ENCODE data around the gene BMP7.

DNA sequence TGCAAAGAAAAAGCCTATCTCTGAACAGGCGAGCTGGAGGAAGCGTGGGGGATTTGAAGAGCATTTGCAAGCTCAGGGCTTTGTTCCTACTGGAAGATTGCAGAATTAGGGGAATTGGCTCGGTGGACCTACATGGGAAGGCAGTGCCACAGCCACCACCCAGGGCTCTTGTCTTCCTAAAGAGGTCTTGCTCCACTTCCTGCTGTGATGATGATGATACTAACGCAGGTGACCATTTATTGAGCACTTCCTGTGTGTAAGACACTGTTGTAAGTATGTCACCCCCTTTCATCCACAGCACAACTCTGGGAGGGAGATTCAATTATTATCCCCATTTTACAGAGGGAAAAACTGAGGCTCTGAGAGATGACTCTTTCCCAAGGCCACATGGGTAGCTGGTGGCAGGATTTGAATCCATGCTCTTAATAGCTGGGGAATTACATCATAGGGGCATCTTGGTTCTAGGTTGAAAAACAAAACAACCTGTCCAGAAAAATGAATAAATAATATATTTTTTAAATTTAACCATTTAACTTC, 41.2 kb downstream of the BMP7 start:
- TF ChIP-seq RBBP5 (IDR thresholded peaks at IDR 0.05; ENCODE audit: borderline replicate concordance, low read depth, low read length) (no peak), EZH2 (IDR thresholded peaks at IDR 0.05; ENCODE audit: low read depth, low read length, severe bottlenecking) (no peak), EGR1 (IDR thresholded peaks at IDR 0.05; ENCODE audit: borderline replicate concordance, low read depth, low read length) (no peak), TAF1 (IDR thresholded peaks at IDR 0.05; ENCODE audit: low read depth, low read length) (no peak), PHF8 (conservative IDR thresholded peaks at IDR 0.05; ENCODE audit: low read depth, low read length) (no peak), NRF1 (IDR thresholded peaks at IDR 0.05; ENCODE audit: low read depth, low read length) (no peak), POLR2AphosphoS5 (IDR thresholded peaks at IDR 0.05; ENCODE audit: low read depth, low read length) (no peak), GTF2F1 (IDR thresholded peaks at IDR 0.05; ENCODE audit: borderline replicate concordance, low read depth, low read length) (no peak), KDM5A (IDR thresholded peaks at IDR 0.05; ENCODE audit: low read length) (no peak)
- TF ChIP-seq, protein P1, sequence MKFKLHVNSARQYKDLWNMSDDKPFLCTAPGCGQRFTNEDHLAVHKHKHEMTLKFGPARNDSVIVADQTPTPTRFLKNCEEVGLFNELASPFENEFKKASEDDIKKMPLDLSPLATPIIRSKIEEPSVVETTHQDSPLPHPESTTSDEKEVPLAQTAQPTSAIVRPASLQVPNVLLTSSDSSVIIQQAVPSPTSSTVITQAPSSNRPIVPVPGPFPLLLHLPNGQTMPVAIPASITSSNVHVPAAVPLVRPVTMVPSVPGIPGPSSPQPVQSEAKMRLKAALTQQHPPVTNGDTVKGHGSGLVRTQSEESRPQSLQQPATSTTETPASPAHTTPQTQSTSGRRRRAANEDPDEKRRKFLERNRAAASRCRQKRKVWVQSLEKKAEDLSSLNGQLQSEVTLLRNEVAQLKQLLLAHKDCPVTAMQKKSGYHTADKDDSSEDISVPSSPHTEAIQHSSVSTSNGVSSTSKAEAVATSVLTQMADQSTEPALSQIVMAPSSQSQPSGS (IDR thresholded peaks at IDR 0.05; ENCODE audit: low read length): no peak
- TF ChIP-seq, protein P2, sequence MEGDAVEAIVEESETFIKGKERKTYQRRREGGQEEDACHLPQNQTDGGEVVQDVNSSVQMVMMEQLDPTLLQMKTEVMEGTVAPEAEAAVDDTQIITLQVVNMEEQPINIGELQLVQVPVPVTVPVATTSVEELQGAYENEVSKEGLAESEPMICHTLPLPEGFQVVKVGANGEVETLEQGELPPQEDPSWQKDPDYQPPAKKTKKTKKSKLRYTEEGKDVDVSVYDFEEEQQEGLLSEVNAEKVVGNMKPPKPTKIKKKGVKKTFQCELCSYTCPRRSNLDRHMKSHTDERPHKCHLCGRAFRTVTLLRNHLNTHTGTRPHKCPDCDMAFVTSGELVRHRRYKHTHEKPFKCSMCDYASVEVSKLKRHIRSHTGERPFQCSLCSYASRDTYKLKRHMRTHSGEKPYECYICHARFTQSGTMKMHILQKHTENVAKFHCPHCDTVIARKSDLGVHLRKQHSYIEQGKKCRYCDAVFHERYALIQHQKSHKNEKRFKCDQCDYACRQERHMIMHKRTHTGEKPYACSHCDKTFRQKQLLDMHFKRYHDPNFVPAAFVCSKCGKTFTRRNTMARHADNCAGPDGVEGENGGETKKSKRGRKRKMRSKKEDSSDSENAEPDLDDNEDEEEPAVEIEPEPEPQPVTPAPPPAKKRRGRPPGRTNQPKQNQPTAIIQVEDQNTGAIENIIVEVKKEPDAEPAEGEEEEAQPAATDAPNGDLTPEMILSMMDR (IDR thresholded peaks at IDR 0.05; ENCODE audit: control extremely low read depth in 1 of 3, insufficient read depth in 1 of 3, low read depth in 1 of 3, low read length in 3 of 3): no peak
- TF ChIP-seq, protein P3, sequence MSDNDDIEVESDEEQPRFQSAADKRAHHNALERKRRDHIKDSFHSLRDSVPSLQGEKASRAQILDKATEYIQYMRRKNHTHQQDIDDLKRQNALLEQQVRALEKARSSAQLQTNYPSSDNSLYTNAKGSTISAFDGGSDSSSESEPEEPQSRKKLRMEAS (IDR thresholded peaks at IDR 0.05): no peak

All from H1 (cell line).